ENCODE data around the gene DIMT1. TPM values are rescaled to one million over a fixed set of nuclear protein-coding genes. Genes with fewer than 3 reads are reported as not detected.

DIMT1 gene
- total and polyA plus RNA-seq, 3 donors from 2014 or later = 19.3 to 22.5 (median 20.3) TPM

DNA sequence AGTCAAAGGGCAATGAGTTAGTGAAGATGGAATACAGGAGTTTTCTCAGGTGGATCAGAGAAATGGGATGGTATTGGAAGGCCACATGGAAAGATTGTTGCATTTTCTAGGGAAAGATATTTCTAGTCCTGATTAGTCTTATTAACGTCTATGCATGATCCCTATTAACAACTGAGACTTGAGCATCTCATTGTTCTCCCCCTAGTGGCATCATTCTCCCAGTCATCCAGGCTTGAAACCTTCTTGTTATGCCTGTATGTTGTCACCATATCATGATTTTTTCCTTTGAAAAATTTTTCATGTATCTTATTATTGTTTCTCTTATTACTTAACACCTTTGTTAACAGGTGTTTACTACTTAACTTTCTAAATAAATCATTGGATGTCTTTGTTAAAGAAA lies 63.3 kb downstream of the DIMT1 start:
- TF ChIP-seq, protein P1, sequence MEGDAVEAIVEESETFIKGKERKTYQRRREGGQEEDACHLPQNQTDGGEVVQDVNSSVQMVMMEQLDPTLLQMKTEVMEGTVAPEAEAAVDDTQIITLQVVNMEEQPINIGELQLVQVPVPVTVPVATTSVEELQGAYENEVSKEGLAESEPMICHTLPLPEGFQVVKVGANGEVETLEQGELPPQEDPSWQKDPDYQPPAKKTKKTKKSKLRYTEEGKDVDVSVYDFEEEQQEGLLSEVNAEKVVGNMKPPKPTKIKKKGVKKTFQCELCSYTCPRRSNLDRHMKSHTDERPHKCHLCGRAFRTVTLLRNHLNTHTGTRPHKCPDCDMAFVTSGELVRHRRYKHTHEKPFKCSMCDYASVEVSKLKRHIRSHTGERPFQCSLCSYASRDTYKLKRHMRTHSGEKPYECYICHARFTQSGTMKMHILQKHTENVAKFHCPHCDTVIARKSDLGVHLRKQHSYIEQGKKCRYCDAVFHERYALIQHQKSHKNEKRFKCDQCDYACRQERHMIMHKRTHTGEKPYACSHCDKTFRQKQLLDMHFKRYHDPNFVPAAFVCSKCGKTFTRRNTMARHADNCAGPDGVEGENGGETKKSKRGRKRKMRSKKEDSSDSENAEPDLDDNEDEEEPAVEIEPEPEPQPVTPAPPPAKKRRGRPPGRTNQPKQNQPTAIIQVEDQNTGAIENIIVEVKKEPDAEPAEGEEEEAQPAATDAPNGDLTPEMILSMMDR (IDR thresholded peaks at IDR 0.05) = peak in 1 of 3 experiments; percentile 8
- TF ChIP-seq POLR2A (IDR thresholded peaks at IDR 0.05) = no peak
- no peaks in the 10 kb centered on the region for H3K9me3 ChIP-seq
- H3K27ac ChIP-seq = no peak overlapping the region
- no peaks in the 10 kb centered on the region for H3K27me3 ChIP-seq
- 37 to 54% methylated on average over 1 of the region's 1 CpG for WGBS, 2 donors
- DNase-seq = no peak
- no peaks in the 10 kb centered on the region for H3K4me1 ChIP-seq
- intact Hi-C loops (cut with DNase I; ENCODE audit: low total_unique reads) = no loop called here
- no peaks in the 10 kb centered on the region for H3K36me3 ChIP-seq (ENCODE audit: low read depth, missing control alignments)
- no peak overlapping the region for H3K4me3 ChIP-seq

Small RNA genes lying within 50 kb of the gene (small RNA-seq; reads per million reads assigned to genes)
- gene RNU6-661P = 0 reads per million in 2 donors

Other genes with a start within 250 kb of the DIMT1 start
- 10 to 100 TPM; 80.0 to 86.5 TPM for gene KIF2A, start 97.7 kb downstream of the DIMT1 start, total RNA-seq
- 91.5 TPM for gene KIF2A, start 97.7 kb downstream of the DIMT1 start, polyA plus RNA-seq (ENCODE audit: insufficient read depth, low read depth, low replicate concordance)
- gene IPO11, start 8.9 kb upstream of the DIMT1 start, total RNA-seq = 10 to 100 TPM; 67.3 to 74.5 TPM
- gene IPO11, start 8.9 kb upstream of the DIMT1 start, polyA plus RNA-seq (ENCODE audit: insufficient read depth, low read depth, low replicate concordance) = 50.3 TPM
- gene LRRC70, start 174.9 kb upstream of the DIMT1 start, total RNA-seq = 1 to 10 TPM; 9.0 to 9.9 TPM
- gene LRRC70, start 174.9 kb upstream of the DIMT1 start, polyA plus RNA-seq (ENCODE audit: insufficient read depth, low read depth, low replicate concordance) = 4.9 TPM

All from testis (tissue), 3 donors.